Measurements from ENCODE around the gene ILF3. TPM values are rescaled to one million over a fixed set of nuclear protein-coding genes. Genes with fewer than 3 reads are reported as not detected.
A peak's percentile ranks its signal among the peaks of the same experiment; 100 is the strongest.
"Not testable (repeated sequence)": the region's sequence is repeated elsewhere in the genome, so short reads cannot be mapped to it uniquely, and the experiment has no call there.

ILF3 gene
- total RNA-seq, 2 experiments from 2014 or later = 399 to 408 TPM

GRCh38 chr19:10661946-10662345, 7.8 kb downstream of the ILF3 start:
- no peak for DNase-seq
- Mint-ChIP-seq H3K27ac (peak overlapping the region; percentile 47), H3K36me3 (ENCODE audit: low read depth) (peaks cover 30% of the 10 kb centered on the region), H3K27me3 (ENCODE audit: low read depth) (no peaks in the 10 kb centered on the region), H3K4me1 (ENCODE audit: low read depth) (peaks cover 63% of the 10 kb centered on the region), H3K4me3 (no peak overlapping the region), H3K9me3 (no peaks in the 10 kb centered on the region)
- CTCF ChIA-PET = interaction anchor here (0.8 to 1.7 kb wide), 4 partner anchors 17 to 81 kb away, joined by 3 to 5 read pairs (median 4); no protein-coding TSS in a partner anchor
- intact Hi-C loops (cut with micrococcal nuclease) = no loop called here

- DNase-seq = no peak
Measured at GRCh38 chr19:10662384-10663251, 8.5 kb downstream of the ILF3 start.

GRCh38 chr19:10663252-10663563, 9.1 kb downstream of the ILF3 start:
- H3K4me3 Mint-ChIP-seq; H3K9me3 Mint-ChIP-seq; DNase-seq; H3K27ac Mint-ChIP-seq; H3K27me3 Mint-ChIP-seq (ENCODE audit: low read depth); intact Hi-C loops (cut with micrococcal nuclease): not testable (repeated sequence)
- Mint-ChIP-seq H3K36me3 (ENCODE audit: low read depth) (peaks cover 25% of the 10 kb centered on the region), H3K4me1 (ENCODE audit: low read depth) (peaks cover 64% of the 10 kb centered on the region)
- CTCF ChIA-PET = interaction anchor here (1.2 kb wide), 1 partner anchor 39 kb away, joined by 3 read pairs; no protein-coding TSS in a partner anchor

More at GRCh38 chr19:10662384-10663251, 8.5 kb downstream of the ILF3 start:
- CTCF ChIA-PET = interaction anchor here (1.2 to 1.7 kb wide), 3 partner anchors 18 to 81 kb away, joined by 3 to 5 read pairs (median 5); no protein-coding TSS in a partner anchor
- no peak overlapping the region for H3K4me3 Mint-ChIP-seq
- intact Hi-C loops (cut with micrococcal nuclease) = no loop called here
- no peaks in the 10 kb centered on the region for H3K27me3 Mint-ChIP-seq (ENCODE audit: low read depth)
- peak overlapping the region; percentile 47 for H3K27ac Mint-ChIP-seq
- no peaks in the 10 kb centered on the region for H3K9me3 Mint-ChIP-seq
- peaks cover 61% of the 10 kb centered on the region for H3K4me1 Mint-ChIP-seq (ENCODE audit: low read depth)
- peaks cover 25% of the 10 kb centered on the region for H3K36me3 Mint-ChIP-seq (ENCODE audit: low read depth)

GRCh38 chr19:10667867-10668266, 13.7 kb downstream of the ILF3 start:
- Mint-ChIP-seq H3K4me1 (ENCODE audit: low read depth) (peaks cover 36% of the 10 kb centered on the region), H3K4me3 (no peak overlapping the region), H3K27me3 (ENCODE audit: low read depth) (no peaks in the 10 kb centered on the region), H3K27ac (peak overlapping the region; percentile 50), H3K9me3 (no peaks in the 10 kb centered on the region), H3K36me3 (ENCODE audit: low read depth) (peaks cover 23% of the 10 kb centered on the region)
- intact Hi-C loops (cut with micrococcal nuclease) = no loop called here
- CTCF ChIA-PET = interaction anchor here (0.6 kb wide), 3 partner anchors 31 to 548 kb away, joined by 3 to 4 read pairs (median 4); no protein-coding TSS in a partner anchor
- no peak for DNase-seq

GRCh38 chr19:10669246-10669645, 15.1 kb downstream of the ILF3 start:
- Mint-ChIP-seq H3K27me3 (ENCODE audit: low read depth) (no peaks in the 10 kb centered on the region), H3K9me3 (no peaks in the 10 kb centered on the region), H3K4me3 (no peak overlapping the region), H3K27ac (peak overlapping the region; percentile 11), H3K4me1 (ENCODE audit: low read depth) (peaks cover 29% of the 10 kb centered on the region), H3K36me3 (ENCODE audit: low read depth) (peaks cover 26% of the 10 kb centered on the region)
- intact Hi-C loops (cut with micrococcal nuclease) = no loop called here
- CTCF ChIA-PET = no interaction called here
- DNase-seq = no peak

DNA sequence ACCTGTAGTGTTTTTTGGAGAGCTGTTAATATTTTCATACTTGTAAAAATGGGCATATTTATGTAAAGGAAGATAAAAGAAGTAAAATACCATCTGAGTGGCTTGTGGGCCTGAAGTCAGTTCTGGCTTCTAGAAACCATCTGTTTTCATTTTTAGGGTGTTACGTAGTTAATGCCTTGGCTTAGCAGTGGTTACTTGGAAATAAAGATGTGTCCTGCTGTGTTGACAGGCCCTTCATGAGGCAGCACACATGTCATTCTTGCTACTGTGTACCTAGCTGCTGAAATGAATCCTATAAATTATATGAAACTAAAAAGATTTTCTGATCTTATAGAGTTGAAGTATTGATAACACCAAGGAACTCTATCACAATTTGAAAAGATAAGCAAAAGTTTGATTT, 16.0 kb downstream of the ILF3 start:
- DNase-seq = no peak
- intact Hi-C loops (cut with micrococcal nuclease) = no loop called here
- H3K27ac Mint-ChIP-seq = no peak overlapping the region
- CTCF ChIA-PET = interaction anchor here (1.2 kb wide), 1 partner anchor 29 kb away, joined by 5 read pairs; no protein-coding TSS in a partner anchor
- no peak overlapping the region for H3K4me3 Mint-ChIP-seq
- no peaks in the 10 kb centered on the region for H3K27me3 Mint-ChIP-seq (ENCODE audit: low read depth)
- peaks cover 29% of the 10 kb centered on the region for H3K4me1 Mint-ChIP-seq (ENCODE audit: low read depth)
- peaks cover 30% of the 10 kb centered on the region for H3K36me3 Mint-ChIP-seq (ENCODE audit: low read depth)
- H3K9me3 Mint-ChIP-seq = no peaks in the 10 kb centered on the region

GRCh38 chr19:10670876-10671804, 17.0 kb downstream of the ILF3 start:
- H3K36me3 Mint-ChIP-seq (ENCODE audit: low read depth) = peaks cover 37% of the 10 kb centered on the region

DNA sequence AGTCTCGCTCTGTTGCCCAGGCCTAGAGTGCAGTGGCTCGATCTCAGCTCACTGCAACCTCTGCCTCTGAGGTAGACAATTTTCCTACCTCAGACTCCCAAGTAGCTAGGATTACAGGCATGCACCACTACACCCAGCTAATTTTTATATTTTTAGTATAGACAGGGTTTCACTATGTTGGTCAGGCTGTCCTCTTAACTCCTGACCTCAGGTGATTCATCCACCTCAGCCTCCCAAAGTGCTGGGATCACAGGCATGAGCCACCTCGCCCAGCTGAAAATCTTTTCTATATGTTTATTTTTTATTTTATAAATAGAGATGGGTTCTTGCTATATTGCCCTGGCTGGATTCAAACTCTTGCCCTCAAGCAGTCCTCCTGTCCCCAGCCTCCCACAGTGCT, 17.8 kb downstream of the ILF3 start:
- intact Hi-C loops (cut with micrococcal nuclease); H3K27ac Mint-ChIP-seq; DNase-seq; H3K27me3 Mint-ChIP-seq (ENCODE audit: low read depth); H3K4me3 Mint-ChIP-seq; H3K9me3 Mint-ChIP-seq: not testable (repeated sequence)
- peaks cover 18% of the 10 kb centered on the region for H3K4me1 Mint-ChIP-seq (ENCODE audit: low read depth)
- H3K36me3 Mint-ChIP-seq (ENCODE audit: low read depth) = peaks cover 35% of the 10 kb centered on the region
- CTCF ChIA-PET = interaction anchor here (1.1 kb wide), 1 partner anchor 26 kb away, joined by 5 read pairs; no protein-coding TSS in a partner anchor

More at GRCh38 chr19:10670876-10671804, 17.0 kb downstream of the ILF3 start:
- H3K4me1 Mint-ChIP-seq (ENCODE audit: low read depth) = peaks cover 25% of the 10 kb centered on the region
- no peak overlapping the region for H3K27ac Mint-ChIP-seq
- CTCF ChIA-PET = interaction anchor here (0.6 to 1.2 kb wide), 3 partner anchors 26 to 28 kb away, joined by 3 to 5 read pairs (median 5); no protein-coding TSS in a partner anchor
- intact Hi-C loops (cut with micrococcal nuclease) = no loop called here
- DNase-seq = no peak
- H3K9me3 Mint-ChIP-seq = no peaks in the 10 kb centered on the region
- H3K27me3 Mint-ChIP-seq (ENCODE audit: low read depth) = no peaks in the 10 kb centered on the region
- H3K4me3 Mint-ChIP-seq = no peak overlapping the region

DNA sequence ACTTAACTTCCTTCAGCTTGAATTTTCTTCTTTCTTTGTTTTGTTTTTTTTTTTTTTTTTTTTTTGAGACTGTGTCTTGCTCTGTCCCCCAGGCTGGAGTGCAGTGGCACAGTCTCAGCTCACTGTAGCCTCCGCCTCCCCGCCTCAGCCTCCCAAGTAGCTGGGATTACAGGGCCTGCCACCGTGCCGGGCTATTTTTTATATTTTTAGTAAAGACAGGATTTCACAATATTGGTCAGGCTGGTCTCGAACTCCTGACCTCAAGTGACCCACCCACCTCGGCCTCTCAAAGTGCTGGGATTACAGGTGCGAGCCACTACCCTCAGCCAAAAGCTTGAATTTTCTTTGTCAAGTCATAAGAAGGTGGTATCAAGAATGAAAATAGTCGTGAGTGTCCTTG, 21.1 kb downstream of the ILF3 start:
- H3K27me3 Mint-ChIP-seq (ENCODE audit: low read depth); H3K4me1 Mint-ChIP-seq (ENCODE audit: low read depth); DNase-seq; H3K4me3 Mint-ChIP-seq; CTCF ChIA-PET; H3K27ac Mint-ChIP-seq; intact Hi-C loops (cut with micrococcal nuclease); H3K9me3 Mint-ChIP-seq: not testable (repeated sequence)
- peaks cover 49% of the 10 kb centered on the region for H3K36me3 Mint-ChIP-seq (ENCODE audit: low read depth)

- Mint-ChIP-seq H3K4me1 (ENCODE audit: low read depth) (no peaks in the 10 kb centered on the region), H3K4me3 (no peak overlapping the region), H3K27ac (no peak overlapping the region), H3K27me3 (ENCODE audit: low read depth) (no peaks in the 10 kb centered on the region), H3K9me3 (no peaks in the 10 kb centered on the region), H3K36me3 (ENCODE audit: low read depth) (peaks cover 51% of the 10 kb centered on the region)
- intact Hi-C loops (cut with micrococcal nuclease) = no loop called here
- CTCF ChIA-PET = interaction anchor here (0.6 to 1.5 kb wide), 3 partner anchors 9 to 110 kb away, joined by 3 read pairs; no protein-coding TSS in a partner anchor
- DNase-seq = no peak
Measured at GRCh38 chr19:10677751-10678150, 23.6 kb downstream of the ILF3 start.

- H3K27ac Mint-ChIP-seq = no peak overlapping the region
- peaks cover 49% of the 10 kb centered on the region for H3K36me3 Mint-ChIP-seq (ENCODE audit: low read depth)
- H3K9me3 Mint-ChIP-seq = no peaks in the 10 kb centered on the region
- H3K27me3 Mint-ChIP-seq (ENCODE audit: low read depth) = no peaks in the 10 kb centered on the region
- CTCF ChIA-PET = interaction anchor here (0.6 to 1.3 kb wide), 3 partner anchors 22 to 243 kb away, joined by 3 to 4 read pairs (median 4); no protein-coding TSS in a partner anchor
- intact Hi-C loops (cut with micrococcal nuclease) = no loop called here
- no peaks in the 10 kb centered on the region for H3K4me1 Mint-ChIP-seq (ENCODE audit: low read depth)
- DNase-seq = no peak
- H3K4me3 Mint-ChIP-seq = no peak overlapping the region
Measured at GRCh38 chr19:10678813-10679212, 24.7 kb downstream of the ILF3 start.

GRCh38 chr19:10679743-10680142, 25.6 kb downstream of the ILF3 start:
- peaks cover 58% of the 10 kb centered on the region for H3K36me3 Mint-ChIP-seq (ENCODE audit: low read depth)
- H3K27me3 Mint-ChIP-seq (ENCODE audit: low read depth) = no peaks in the 10 kb centered on the region
- DNase-seq = no peak
- no peak overlapping the region for H3K4me3 Mint-ChIP-seq
- no peak overlapping the region for H3K27ac Mint-ChIP-seq
- CTCF ChIA-PET = interaction anchor here (0.7 kb wide), 1 partner anchor 13 kb away, joined by 3 read pairs; no protein-coding TSS in a partner anchor
- intact Hi-C loops (cut with micrococcal nuclease) = no loop called here
- H3K9me3 Mint-ChIP-seq = no peaks in the 10 kb centered on the region
- H3K4me1 Mint-ChIP-seq (ENCODE audit: low read depth) = no peaks in the 10 kb centered on the region
